ENCODE results near the gene NSDHL.
A peak's percentile ranks its signal among the peaks of the same experiment; 100 is the strongest.
"Not testable (repeated sequence)": the region's sequence is repeated elsewhere in the genome, so short reads cannot be mapped to it uniquely, and the experiment has no call there.

The NSDHL gene

DNA sequence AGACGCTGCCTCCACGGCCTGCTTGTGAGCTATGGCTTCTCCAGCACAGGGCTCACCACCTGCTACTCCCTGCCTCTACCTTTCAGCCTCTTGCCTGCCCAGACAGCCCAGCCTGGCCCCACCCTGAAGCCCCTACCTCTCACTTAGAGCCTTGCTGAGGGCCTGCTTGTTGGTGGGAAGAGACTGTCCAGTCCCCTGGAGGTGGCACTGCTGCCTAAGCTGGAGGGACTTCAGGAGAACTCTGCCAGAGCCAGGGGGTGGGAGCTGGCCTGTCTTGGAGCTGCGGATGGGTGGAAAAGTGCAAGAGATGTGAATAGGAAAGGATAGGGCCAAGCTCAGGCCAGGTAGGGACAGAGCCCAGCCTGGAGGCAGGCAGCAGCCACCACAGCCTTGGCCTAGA lies 64.3 kb downstream of the NSDHL start:
- no peak for DNase-seq (ENCODE audit: low spot score)

DNA sequence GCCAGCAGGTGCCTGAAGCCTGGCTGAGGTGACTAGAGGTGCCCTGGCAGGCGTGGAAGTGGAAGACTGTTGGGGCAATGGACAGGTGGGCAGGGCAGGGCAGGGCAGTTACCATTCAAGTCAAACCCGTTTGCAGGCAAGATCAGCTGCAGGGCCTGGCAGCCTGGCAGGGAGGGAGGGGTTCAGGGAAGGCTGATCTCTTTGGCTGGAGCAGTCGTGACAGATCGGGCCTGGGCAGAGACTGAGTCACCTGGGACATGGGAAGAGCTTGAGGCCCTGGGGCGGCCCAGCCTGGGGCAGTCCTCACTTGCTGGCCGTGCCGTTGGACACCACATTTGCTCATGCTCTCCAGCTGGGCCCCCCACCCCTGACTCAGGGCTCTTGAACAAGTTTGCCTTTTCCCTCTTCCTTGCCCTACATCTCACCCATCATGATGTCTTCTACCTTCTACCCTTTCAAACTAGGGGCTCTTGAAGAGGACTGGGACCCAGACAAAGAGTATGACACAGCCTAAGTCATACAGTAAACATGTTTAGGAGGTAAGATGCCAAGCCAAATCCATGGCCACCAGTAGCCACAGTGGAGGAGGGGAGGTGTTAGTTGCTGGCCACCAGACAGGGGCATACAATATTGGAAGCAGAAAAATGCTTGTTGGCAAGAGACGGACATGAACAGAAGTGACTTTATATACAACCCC lies 65.0 kb downstream of the NSDHL start:
- no peak for DNase-seq (ENCODE audit: low spot score)

DNA sequence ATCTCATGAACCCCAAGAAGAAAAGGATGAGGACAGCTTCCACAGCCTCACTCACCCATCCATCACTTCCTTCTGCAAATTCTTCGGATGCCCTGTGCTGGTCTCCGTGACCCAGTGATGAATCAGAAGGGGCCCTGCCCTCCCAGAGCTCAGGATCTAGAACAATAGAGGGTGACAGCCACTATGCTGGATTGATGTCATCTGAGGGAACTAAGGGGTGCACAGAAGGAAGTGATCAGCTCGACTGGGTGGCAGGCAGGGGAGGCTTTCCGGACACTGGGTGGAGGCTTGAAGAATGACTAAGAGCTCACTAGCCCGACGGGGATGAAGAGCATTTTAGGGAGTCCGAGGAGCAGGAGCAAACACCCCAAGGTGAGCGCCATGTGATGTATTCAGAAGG lies 65.6 kb downstream of the NSDHL start:
- no peak for DNase-seq (ENCODE audit: low spot score)

DNA sequence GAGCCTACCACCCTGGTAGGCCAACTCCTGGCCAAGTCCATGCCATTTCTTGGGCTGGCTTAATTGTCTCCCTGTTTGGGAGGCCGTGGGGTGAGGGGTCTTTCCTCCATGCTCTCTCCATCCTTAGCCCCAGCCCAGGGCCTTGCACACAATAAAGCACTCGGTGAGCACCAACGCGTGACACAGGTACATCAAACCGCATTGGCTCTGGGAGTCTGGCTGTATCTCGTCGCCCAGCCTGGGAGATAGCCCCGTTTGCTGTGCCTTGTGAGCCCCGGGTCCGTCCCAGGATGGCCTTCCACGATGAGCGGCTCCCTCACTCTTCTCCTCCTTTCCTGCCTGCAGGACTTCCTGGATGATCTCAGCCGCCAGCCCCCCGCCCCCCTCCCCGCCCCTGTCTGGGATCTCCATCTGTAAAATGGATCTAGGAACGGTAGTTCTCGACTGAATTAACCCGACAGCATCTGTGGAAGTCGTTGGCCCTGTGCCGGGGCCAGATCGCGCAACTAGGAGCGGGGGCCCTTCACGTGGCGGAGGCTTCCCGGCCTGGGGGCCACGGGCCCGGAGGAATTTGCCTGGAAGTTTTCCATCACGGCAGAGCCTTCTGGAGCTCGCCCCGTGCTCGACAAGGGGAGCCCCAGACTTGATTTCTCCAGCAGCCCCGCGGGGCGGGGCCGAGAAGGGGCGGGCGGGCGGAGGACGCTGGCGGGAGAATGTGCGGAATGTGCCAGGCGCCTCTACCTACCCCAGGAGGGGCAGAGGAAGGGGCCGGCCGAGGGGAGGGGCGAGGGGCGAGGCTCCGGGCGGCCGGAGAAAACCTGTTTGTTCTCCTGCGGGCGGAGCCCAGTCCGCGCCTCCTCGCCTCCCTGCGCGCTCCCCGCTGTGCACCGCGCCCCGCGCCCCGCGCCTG lies 66.6 kb downstream of the NSDHL start, which contains the start of gene ZNF185:
TSS of gene ZNF185 (plus strand) at position 846 of the 910 bp plus-strand sequence. CDS start 16,423 bp downstream, outside the sequence.
- no peak for DNase-seq (ENCODE audit: low spot score)

DNA sequence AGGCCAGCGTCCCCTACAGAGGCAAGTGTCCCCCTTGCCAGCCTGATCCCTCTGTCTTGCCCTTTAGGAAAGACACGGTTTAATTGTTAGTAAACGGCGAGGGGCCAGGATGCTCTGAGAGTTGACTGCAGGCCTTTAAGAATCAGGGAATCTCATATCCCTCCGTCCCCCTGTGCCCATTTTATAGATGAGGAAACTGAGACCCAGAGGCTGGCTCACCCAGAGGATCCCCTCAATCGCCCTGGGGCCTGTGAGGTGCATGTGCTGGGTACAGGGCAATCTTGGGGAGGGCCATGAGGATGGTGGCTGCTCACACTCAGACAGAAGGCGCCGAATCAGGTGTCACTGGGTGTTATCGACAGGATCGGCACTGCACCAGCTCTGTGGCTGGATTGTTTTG lies 67.6 kb downstream of the NSDHL start:
- DNase-seq (ENCODE audit: low spot score): no peak

DNA sequence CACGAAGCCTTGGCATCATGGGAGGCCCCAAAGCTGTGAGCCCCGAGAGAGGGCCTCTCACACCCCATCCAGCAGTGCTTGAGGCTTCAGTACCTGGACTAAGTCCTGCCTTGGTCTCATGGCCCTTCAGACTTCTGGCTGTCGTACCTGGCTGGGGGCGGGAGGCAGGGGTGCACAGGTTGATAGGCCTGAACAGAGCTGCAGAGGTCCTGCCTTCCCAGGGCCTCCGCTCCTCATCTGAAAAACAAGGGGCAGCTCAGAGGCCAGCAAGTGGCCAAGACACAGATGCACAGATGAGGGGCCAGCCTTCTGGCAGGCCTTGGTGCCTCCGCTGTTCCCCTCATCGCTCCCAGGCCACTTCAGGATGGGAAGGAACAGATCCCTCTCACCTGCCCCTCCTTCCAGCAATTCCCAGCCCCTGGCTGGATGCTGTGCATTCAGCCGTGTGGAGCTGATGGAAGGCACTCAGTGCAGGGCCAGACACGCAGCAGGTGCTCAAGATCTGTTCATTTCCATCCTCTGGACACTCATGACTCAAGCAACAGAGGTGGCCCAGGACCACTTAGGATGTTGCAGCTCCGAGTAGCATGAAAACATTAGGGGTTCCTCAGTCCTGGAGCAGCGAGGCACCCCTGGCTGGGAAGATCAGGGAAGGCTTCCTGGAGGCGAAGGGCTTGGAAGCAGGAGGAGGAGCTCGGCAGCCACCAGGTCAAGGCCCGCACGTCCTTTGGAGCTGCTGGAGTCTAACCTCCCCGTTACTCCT lies 68.4 kb downstream of the NSDHL start:
- no peak for DNase-seq (ENCODE audit: low spot score)

DNA sequence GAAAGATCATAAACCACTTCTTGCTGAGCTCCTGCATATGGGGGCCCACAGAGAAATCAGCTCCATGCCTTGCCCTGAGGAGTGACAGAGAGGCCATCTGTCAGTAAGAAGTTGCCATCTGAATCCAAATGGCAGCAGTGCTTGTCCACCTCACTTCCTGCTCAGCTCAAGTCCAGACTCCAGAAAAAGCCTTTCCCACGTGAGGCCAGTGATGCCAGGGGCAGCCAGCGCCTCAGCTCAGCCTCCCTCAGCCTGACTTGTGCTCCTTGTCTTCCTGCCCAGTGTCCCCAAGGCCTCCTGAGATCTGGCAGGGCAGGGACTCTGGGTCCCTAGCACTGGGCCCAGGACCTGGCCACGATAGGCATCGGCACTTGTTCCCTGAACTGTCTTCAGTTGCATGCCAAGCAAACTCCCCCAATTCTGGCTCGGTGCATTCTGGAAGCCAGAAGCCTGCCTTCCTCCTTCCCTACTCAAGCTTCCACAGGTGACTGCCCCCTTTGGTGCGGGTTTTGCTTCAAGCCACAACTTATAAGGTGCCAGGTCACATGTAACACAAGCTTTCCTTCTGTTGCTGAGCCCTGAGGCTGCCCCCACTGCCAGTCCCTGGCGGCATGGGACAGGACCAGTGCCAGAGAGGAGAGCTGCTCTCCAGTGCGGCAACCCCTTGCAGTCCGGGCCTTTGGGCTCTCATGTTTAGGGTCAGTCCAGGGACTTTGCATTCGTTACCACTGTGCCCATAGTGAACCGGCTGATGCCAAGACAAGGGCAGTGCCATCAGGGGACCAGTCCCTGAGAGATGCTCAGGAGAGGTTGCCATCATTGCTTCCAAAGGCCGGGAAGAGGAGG lies 69.2 kb downstream of the NSDHL start:
- no peak for DNase-seq (ENCODE audit: low spot score)

DNA sequence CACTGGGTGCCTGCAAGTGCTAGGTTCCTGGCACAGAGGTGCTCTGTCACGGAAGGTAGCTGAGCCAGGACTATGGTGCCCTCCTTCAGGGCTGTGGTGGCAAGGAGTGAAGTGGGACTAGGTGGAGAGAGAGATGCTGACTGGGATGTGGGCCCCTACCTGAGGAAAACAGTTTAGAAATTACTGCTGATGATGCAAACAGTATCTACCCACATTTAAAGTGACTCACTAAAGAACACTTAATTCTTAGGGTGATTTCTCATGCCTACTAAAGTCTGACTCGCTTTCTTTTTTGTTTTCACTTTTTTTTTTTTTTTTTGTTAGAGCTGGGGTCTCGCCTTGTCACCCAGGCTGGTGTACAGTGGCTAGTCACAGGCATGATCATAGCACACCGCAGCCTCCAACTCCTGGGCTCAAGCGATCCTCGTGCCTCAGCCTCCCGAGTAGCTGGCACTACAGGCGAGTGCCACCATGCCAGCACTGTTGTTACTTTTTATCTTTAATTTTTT lies 70.1 kb downstream of the NSDHL start:
- no peak for DNase-seq (ENCODE audit: low spot score)

DNA sequence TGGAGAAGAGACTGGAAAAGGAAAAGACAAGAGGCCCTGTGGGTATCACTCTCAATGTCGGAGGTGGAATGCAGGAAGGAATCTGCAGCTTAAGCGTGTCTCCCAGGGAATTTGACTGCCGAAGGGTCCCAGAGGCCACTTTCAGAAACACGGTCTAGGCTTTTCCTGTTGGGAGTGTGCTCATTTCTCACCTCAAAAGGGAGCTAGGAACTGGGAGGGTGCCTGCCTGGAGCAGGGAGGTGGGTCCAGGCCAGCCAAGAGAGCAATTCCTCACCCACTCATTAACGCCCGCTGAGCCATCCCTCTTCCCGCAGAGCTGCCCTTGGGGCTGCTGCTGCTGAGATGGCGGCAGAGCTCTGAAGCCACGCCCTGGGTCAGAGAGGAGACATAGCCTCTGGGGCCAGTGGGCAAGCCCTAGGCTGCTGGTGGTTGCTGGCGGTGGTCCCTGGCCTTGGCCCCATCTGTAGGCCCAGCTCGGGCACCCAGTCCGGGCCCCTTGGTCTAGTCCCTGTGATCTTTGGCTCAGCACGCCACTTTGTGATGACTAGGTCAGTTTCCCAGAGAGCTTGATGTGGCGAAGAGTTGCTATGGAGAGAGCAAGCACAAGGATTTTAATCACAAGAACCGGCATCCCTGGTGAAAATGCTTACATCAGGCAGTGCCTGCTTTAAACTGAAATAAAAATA lies 71.1 kb downstream of the NSDHL start:
- no peak for DNase-seq (ENCODE audit: low spot score)

DNA sequence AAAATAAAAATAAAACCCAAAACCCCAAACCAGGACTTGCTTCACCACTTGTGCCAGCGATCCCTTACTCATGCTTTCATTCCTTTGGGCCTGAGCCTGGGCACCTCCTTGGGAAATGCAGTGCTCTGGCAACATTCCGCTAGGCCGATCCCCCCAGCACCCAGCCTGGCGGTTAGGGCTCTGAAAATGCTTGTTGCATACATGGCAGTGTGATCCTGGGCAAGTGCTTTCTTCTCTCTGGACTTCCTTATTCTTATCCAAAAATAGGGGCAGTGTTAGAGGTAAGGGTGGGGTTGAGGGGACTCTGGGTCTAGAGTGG lies 71.6 kb downstream of the NSDHL start:
- no peak for DNase-seq (ENCODE audit: low spot score)

DNA sequence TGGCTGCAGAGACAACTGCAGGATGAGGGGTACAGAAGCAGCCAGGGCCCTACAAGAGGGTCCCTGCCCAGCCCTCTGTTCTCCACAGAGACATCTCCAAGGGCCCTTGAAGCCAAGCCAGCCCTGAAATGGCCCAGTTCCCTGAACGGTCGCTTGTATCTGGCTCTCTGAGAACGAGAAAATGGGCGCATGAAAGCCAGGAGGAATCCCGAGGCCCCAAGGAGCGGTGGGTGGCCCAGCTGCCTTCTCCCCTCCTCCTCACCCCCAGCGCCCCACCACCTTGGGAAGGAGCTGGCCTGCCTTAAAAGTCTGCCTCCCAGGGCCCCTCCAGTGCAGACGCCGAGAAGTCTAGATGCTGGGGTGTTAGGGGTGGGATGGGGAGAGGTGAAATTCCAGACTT lies 72.7 kb downstream of the NSDHL start:
- no peak for DNase-seq (ENCODE audit: low spot score)

DNA sequence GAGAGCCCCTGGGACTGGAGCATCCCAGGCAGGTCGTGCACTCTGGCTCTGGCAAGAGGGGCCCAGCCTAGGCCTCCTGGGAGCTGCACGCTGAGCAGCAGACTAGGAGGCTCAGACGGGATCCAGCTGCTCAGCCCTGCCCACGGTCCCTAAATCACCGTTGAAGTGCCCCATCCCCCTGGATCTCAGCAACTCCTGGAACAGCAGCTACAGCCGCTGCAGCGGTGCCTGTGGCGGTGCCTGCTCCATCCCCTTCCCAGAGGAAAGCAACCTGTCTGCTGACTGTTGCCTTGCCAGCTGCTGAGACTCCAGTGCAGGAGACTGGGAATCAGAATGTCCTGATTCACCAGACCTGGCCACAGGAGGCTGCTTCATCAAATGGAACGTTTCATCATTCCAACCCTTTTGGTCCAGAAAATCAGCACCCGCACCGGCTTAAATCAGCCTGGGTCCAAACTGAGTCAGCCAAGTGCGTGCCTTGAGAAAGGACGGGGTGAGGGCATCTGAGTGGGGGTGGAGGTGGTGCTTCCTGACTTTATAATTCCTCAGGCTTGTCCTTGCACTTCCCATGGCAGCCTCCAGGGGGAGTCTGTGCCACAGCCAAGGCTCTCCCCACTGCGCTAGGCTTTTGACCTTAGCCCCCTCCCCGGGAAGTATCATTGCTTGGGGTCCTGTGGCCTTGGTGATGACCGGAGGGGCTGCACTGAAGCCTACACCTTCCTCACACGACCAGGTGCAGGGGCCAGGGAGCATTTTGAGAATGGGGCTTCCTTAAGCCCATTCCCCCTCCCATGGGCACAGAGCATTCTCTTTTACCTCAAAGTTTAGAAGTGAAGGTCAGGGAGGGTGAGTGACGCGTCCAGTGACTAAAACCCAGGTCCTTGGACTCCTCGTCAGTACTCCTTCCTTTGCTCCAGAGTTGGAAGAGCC lies 73.6 kb downstream of the NSDHL start:
- DNase-seq (ENCODE audit: low spot score): peak; percentile 26

DNA sequence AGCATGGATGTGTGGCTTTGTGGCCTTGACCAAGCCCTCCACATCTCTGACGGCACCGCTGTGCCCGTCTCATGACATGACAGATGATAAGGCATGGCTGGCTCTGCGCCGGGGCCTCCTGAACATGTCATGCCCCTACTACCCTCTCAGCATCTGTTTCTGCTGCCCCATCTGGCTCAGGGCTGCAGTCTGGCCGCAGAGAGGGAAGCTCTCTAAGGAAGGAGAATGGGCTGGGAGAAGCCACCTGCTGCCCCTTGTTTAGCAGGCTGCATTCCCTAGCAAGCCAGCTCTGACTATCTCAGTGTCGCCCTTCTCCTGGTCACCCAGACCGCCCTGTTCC lies 74.2 kb downstream of the NSDHL start:
- no peak for DNase-seq (ENCODE audit: low spot score)

DNA sequence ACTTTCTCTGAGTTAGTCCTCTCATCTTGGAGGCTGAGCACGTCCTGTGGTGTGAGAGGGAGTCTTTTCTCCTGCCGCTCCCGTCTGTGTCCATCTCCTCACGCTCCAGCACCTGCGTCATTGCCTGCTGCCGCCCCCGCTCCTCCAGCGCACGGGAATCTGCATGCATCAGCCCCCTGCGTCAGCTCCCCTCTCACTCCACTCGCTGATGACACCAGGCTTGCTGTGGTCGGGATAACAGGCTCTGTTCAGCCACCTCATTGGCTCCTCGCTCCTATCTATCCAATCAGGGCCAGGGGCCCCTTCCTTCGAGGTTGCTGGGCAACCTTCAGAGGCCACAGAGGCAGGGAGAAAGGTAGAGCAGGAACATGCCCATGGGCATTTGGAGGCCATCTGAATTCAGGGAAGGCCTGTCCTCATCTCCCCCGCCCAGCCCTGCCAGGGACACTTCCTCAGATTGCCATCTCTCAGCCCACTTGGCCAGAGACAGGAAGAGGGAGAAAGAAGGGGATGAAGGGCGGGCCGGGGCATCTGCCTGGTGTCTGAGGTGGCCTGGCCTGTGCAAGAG lies 76.3 kb downstream of the NSDHL start:
- DNase-seq (ENCODE audit: low spot score): peak; percentile 16

DNA sequence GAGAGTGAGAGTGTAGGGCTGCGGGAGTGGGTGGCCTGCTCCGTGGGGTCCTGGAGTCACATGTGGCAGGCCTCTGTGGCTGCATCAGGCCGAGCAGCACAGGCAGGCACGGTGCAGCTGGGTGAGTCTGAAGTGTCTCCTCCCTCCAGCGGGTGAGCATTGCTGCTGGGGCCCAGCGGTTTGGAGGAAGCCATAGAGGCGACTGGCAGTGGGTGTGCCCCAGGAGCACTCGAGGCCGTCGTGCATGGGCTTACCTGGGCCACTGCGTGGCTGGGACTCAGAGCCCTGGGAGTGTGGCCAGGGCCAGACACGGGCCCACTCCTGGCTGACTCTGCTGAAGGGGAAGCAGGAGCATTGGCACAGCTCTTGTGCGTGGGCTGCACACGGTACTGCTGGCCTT lies 77.6 kb downstream of the NSDHL start:
- no peak for DNase-seq (ENCODE audit: low spot score)

DNA sequence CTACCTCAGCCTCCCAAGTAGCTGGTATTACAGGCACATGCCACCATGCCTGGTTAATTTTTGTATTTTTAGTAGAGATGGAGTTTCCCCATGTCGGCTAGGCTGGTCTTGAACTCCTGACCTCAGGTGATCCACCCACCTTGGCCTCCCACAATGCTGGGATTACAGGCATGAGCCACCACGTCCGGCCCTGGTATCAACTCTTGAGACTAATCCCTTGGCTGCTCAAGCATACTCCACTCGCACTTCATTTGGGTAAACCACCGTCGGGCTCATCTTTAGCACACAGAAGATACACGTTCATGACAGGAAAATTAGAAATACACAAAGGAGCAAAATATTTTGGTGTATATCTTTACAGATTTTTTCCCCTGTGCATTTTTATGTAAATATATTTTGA lies 79.2 kb downstream of the NSDHL start:
- not testable (repeated sequence) for DNase-seq (ENCODE audit: low spot score)

DNA sequence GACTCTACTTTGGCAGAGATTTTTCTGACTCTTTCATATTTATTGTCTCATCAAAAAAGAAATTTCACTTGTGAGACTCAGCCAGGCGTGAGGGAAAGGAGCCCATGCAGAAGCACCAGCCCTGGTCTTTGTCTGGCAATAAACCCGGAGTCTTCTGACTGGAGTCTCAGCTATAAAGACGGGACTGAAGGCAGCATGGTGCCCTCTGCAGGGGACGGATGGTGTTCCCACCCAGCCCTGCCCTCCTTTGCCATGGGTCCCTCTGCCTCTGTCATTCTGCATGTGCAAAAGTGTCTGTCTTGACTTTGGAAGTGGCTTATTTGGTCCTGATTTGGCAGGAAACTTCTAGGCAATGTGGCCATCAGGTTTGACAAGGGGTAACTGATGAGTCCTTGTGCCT lies 81.2 kb downstream of the NSDHL start:
- no peak for DNase-seq (ENCODE audit: low spot score)

DNA sequence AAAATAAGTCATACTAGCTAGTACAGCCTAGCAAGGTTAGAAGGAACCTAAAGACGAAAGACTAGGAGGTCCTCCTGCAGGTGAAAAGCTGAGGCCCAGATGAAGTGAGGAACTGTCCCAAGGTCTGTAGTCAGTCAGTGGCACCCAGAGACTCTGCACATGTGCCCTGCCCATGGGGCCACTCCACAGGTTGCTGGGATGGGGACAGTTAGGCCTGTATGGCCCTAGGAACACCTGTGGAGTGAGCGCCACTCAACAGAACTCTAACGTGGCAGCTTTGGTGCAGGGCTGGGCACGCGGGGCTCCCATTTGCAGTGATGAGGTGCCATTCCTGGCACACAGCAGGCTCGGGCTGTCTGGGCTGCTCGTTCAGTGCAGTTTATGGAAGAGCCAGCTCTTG lies 81.8 kb downstream of the NSDHL start:
- DNase-seq (ENCODE audit: low spot score): no peak

DNA sequence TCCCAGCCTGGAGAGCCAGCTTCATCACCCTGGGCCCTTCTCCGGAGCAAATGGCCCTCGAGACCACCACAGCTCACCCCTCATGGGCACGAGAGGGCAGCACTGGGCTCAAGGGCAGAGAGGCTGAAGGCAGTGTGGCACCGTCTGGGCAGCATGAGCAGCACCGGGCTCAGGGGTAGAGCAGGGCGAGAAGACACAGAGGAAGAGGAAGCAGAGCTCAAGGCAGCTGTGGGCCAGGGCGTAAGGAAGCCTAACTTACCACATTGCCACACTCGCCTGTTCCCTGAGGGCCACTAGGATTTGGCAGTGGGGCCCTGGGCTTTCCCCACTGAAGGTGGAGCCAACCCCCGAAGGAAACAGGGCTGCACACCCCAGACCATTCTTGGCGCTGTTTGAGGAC lies 82.5 kb downstream of the NSDHL start:
- no peak for DNase-seq (ENCODE audit: low spot score)

DNA sequence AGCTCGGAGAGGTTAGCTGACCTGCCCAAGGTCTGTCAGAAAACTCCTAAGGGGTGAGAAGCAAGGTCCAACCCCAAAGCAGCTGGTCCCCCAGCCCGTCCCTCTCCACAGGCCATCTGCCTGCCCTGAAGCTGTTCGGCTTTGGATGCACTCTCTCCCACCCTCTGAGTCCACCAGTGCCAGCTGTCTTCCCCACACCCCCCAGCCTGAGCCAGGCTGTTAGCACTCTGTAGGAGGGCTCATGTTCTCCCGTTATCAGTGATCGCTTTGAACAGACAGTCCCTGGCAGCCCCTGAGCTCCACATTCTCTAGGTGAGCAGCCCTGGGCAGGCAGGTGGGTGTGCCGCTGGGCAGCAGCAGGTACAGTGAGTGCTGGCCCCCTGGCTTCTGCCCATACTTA lies 83.0 kb downstream of the NSDHL start:
- no peak for DNase-seq (ENCODE audit: low spot score)

Data from globus pallidus (tissue), 1 donor.